Measurements from ENCODE around the gene KCNIP1.

The KCNIP1 gene

DNA sequence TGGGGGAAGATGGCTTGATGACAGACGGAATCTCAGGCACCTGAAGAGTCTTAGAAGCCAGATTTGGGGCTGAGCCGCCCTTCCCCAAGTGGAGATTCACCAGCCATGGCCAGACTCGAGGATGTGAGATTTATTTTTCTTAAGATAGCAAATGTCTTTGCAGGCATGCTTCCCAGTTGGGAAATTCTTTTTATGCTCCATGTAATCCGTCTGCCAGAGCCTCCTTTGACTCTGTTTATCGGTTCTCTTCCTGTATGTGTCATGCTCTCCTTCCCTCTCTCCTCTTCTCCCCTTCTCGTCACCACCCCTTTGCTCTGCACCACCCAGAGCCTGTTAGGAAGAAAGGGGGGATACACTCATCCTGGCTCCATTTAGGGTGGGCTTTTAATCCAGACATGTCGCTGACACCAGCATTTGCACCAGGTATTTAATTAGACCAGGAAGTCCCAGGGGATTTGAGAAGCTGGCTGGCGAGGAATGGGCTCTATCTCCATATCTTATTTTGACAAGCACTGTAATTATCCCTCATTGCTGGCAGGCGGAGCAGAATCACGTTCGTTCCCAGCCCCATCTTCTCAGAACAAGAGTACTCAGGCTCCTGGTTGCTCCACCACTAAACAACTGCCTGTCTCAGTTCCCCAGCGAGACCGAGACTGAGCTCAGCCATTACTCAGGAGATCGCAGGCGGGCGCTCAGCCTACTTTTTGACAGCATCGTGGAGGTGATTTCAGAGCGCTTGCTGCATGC lies 50.9 kb downstream of the KCNIP1 start:
- in situ Hi-C loops (cut with MboI; ENCODE audit: low pct_unique_long_range_greater_than_20kb, low sequenced_read_pairs) = no loop called here
- no peak for DNase-seq

DNA sequence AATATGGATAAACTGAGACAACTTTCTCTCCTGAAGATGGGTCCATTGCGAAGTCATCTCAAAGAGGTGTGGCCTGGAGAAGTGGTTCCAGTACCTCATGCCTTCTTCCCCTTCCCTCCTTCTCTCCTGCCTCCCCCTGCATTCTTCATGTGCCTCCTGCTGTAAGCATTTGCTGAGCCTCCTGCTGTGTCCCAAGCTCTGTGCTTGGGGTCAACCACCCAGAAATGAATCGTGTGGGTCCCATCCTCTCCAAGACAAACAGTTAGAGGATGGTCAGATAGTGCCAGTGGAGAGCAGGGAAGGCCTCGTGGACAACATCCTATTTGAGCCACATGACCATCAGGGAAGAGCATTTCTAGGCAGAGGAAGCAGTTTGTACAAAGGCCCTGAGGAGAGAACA lies 53.5 kb downstream of the KCNIP1 start:
- no peak for DNase-seq
- in situ Hi-C loops (cut with MboI; ENCODE audit: low pct_unique_long_range_greater_than_20kb, low sequenced_read_pairs) = no loop called here

DNA sequence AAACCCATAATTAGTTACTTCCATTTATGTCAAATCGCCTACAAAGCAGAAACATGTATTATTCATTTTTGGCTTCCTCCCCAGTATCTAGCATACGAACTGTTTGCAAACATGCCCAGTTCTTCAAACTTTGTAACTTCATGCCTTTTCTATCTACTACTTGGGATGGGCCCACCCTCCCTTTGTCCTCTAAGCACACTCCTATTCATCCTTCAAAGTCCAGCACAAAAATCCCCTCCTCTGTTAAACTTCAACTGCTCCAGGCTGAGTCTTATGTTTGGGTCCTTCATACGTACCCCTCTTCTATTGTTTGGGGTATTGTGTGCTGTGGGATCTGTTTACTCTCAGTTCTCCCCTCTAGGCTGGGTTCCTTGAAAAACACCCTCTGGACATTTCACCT lies 55.5 kb downstream of the KCNIP1 start:
- no peak for DNase-seq
- in situ Hi-C loops (cut with MboI; ENCODE audit: low pct_unique_long_range_greater_than_20kb, low sequenced_read_pairs) = no loop called here

DNA sequence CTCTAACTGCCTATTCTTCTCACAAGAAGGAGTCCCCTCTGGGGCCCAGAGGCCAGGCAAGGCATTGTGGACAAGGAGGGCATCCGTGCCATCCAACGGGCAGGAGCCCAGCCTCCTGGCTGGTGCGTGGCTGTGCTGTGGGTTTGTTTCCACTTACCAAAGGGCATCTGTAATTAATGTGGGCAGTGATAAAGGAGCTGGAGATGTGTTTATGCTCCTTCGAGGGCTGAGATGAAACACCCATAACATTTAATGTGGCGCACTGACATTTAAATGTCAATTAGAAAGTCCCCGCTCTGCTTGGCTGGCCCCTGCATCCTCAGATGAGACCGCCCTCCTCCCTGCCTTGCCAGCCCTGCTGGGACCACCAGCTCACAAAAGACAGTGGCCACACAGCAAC lies 57.1 kb downstream of the KCNIP1 start:
- in situ Hi-C loops (cut with MboI; ENCODE audit: low pct_unique_long_range_greater_than_20kb, low sequenced_read_pairs) = no loop called here

DNA sequence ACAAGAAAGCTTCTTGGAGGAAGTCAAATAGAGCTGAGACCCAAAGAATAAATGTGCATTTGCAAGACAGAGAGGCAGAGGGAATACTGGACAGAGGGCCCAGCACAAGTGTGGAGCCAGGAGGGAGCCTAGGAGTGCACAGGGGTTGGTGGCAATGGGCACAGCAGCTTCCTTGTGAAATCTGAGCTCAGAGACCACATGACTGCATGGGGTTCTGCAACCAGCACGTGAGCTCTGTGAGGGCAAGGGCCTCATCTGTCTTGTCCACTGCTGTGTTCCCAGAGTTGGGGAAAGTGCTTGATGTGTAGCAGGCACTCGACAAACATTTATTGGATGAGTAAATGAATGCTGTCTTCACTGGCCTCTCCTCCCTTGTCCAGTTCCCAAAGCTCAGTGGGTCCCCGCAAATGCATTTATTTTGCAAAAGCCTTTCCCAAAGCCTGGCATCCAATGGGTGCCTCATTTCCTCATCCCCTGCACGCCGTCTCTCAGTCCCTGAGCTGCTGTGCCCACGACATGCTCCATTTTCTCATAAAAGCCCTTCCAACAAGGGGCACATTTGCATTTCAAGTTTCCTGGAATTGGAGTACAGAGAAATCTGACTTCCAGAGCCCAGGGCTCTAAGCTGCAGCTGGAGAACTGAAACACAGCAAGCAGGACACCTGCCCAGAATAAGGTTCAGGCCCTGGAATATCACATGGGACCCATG lies 58.5 kb downstream of the KCNIP1 start:
- no peak for DNase-seq
- in situ Hi-C loops (cut with MboI; ENCODE audit: low pct_unique_long_range_greater_than_20kb, low sequenced_read_pairs) = no loop called here

More for the DNA sequence above, 57.1 kb downstream of the KCNIP1 start:
- DNase-seq = no peak

DNA sequence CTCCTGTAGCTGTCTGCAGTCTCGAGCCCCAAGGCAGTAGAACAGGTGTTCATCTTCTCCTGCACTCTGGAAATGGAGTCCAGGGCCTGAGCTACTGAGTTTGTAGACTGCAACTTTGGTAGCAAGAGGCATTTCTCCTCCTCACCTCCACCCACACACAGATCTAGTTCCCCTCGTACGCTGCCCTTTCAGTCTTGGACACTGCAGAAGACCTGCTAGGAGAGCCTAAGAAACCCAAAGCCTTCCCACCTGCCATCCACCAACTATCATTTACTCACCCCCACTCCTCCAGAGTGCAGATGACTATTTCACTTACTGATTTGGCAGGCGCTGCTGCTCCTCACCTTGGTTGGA lies 59.0 kb downstream of the KCNIP1 start:
- in situ Hi-C loops (cut with MboI; ENCODE audit: low pct_unique_long_range_greater_than_20kb, low sequenced_read_pairs) = no loop called here
- no peak for DNase-seq

DNA sequence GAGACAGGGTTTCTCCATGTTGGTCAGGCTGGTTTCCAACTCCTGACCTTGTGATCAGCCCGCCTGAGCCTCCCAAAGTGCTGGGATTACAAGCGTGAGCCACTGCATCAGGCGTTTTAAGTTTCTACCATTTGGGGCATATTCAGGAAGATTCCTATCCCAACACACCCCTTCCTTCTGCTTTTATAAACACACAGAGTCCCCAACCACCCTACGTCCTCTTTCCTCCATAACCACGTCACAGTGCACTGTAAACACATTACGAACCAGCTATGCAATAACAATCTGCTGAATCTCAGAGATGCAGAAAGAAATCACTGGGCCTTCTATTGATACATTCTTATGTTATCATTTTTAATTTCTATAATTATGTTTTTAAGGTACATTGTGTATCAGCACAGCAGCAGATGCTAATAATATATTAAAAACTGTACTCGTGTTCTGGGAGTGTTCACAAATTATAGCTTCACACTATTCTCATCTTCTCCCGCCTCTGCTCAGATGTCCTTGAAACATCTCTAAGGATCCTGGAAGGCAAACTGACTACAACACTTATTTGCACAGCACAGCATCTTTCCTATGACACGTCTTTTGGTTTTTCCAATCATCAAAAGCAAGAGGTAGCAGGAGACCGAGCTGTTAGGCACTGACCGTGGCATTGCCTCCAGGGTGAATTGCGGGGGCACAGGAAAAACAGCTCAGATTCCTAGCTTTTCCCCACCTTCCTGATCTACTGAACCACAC lies 60.2 kb downstream of the KCNIP1 start:
- in situ Hi-C loops (cut with MboI; ENCODE audit: low pct_unique_long_range_greater_than_20kb, low sequenced_read_pairs) = no loop called here
- no peak for DNase-seq

DNA sequence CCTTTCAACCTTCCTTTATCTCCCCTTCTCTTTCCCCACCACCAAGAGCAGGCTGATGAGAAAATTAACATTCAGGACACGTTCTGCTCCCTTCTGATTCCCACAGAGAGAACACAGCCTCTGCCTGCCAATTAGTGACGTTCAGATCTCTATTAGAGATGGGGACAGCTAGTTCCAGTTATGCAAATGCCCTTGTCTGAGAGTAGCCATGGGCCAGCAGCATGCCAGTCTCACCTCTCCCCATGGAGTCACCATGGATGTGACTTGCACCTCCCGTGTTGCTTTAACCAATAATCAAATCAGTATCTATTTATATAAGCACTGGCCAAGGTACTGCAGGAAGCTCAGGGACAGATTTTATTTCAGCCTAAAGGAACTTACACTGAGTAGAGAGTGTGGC lies 61.3 kb downstream of the KCNIP1 start:
- in situ Hi-C loops (cut with MboI; ENCODE audit: low pct_unique_long_range_greater_than_20kb, low sequenced_read_pairs) = no loop called here
- DNase-seq = no peak

DNA sequence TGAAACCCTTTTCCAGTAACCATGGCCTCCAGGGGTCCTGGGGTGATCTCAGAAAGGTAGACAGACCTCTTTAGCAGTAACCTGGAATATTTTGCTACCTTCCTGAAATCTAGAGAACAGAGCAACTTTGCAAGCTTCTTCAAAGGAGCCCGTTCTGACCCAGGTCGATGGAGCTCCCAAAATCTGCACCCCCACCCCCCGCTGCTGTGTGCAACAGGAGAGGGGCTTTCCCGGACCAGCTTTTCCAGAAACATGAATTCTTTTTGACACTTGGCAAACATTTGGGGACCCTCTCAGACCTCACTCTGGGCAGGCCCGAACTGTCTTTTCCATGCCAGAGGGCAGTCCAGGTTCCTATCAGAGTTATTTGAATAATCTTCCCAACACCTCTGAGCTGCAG lies 65.3 kb downstream of the KCNIP1 start:
- DNase-seq = no peak
- in situ Hi-C loops (cut with MboI; ENCODE audit: low pct_unique_long_range_greater_than_20kb, low sequenced_read_pairs) = no loop called here

DNA sequence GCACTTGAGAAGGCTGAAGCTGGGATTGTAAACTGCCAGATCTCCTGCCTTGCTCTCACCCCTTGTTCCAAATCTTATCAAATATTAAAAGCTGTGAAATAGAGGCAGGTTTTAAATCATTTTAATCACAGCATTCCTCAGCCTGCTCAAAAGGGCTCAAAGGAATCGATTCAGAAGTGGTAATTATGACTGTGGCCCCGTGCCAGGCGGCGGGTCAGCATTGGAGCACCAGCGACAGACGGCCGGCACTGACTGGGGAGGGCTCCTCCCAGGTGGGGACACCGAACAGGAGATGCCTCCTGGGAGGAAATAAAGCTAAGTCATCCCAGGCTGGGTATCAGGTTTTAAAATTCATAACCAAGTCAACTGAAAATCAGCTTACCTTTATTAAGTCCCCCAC lies 66.7 kb downstream of the KCNIP1 start:
- in situ Hi-C loops (cut with MboI; ENCODE audit: low pct_unique_long_range_greater_than_20kb, low sequenced_read_pairs) = no loop called here
- DNase-seq = no peak

DNA sequence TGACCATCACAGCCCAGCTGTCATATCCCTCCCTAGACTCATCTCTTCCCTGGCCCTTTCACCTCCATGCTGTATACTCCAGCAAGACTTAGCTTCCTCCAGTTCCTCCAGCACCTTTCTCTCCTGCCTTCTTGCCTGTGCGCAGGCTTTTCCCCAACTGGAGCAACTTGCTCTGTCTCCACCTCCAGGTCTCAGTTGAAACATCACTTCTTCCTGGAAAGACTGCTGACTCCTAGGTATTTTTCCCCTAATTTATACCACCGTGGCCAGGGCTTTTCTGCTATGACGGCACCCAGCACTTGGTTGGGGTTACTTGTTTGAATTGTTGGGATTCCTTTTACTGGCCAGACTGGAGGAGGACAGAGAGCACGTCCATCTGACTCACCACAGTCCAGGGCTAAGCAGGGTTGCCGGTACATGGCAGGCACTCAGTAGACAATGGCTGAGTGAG lies 67.5 kb downstream of the KCNIP1 start:
- DNase-seq = no peak

DNA sequence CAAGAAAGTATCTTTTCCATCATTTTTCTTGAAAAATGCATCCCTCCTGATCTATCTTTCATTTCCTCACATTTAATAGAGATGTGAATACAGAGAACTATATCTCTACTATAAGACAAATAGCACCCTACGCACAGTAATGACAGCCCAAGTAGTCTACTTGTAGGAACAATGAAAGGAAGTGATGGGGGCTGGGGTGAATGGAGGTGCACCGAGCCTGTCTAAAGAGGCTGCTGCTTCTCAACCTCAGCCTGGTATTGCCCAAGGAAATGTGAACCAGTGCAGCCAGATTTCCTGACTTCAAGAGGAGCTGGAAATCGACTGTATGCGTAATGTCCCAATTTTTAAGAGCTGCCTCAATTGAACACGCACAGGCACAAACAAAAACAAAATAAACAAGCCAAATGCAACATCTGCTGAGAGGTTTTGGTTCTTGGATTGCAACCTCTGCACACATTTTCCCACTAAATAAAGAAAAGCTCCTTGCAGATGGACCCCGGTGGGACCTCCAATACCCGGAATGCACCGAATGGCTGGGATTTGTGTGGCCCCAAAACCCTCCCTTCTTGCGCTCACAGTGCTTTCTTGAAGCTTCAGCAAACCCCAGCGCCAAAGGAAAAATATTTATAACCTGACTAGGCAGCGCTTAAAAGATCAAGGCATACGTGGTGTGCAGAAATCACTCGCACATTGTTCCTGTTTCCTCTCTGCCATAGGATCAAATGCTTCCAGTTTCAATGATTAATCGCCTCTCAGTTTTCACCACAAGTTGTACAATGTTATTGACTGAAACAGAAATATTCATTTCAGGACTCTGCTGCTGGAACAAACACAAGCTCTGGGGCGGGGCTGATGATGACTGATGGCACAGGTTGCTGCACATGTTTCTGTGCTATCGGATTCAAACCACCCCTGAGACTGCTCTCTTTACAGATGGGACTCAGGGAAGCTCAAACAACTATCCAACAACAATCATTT lies 68.3 kb downstream of the KCNIP1 start:
- in situ Hi-C loops (cut with MboI; ENCODE audit: low pct_unique_long_range_greater_than_20kb, low sequenced_read_pairs) = no loop called here
- no peak for DNase-seq

More for the DNA sequence above, 67.5 kb downstream of the KCNIP1 start:
- in situ Hi-C loops (cut with MboI; ENCODE audit: low pct_unique_long_range_greater_than_20kb, low sequenced_read_pairs) = no loop called here

DNA sequence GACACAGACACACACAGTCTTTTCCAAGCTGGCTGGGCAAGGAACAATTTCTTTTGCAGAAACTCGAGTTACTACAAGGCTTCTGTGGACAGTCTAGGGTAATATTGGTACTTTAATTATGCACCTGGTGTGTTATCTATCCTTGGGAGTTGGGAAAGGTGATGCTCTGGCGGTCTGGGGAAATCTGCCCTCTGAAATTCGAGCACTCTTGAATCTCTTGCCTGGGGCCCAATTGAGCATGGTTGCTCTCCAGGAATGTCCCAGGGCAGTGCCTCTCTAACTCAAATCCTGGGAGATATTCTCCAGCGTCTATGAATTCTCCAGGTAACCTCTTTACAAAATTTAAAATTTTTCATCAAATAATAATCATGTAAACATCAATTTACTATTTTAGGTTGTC lies 69.3 kb downstream of the KCNIP1 start:
- no peak for DNase-seq
- in situ Hi-C loops (cut with MboI; ENCODE audit: low pct_unique_long_range_greater_than_20kb, low sequenced_read_pairs) = no loop called here

DNA sequence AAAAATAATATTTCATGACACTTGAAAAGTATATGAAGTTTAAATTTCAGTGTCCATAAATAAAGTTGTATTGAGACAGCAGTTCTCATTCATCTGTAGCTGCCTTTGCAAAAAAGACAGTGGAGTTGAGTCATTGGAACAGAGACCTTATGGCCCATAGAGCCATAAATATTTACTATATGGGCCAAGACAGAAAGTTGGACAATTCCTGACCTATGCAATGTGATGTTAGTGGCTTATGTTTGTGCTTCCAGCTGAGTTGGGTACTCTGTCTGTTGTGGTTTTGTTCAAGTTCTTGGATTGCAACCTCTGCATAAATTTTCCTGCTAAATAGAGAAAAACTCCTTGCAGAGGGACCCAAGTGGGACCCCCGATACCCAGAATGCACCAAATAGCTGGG lies 69.8 kb downstream of the KCNIP1 start:
- no peak for DNase-seq
- in situ Hi-C loops (cut with MboI; ENCODE audit: low pct_unique_long_range_greater_than_20kb, low sequenced_read_pairs) = no loop called here

DNA sequence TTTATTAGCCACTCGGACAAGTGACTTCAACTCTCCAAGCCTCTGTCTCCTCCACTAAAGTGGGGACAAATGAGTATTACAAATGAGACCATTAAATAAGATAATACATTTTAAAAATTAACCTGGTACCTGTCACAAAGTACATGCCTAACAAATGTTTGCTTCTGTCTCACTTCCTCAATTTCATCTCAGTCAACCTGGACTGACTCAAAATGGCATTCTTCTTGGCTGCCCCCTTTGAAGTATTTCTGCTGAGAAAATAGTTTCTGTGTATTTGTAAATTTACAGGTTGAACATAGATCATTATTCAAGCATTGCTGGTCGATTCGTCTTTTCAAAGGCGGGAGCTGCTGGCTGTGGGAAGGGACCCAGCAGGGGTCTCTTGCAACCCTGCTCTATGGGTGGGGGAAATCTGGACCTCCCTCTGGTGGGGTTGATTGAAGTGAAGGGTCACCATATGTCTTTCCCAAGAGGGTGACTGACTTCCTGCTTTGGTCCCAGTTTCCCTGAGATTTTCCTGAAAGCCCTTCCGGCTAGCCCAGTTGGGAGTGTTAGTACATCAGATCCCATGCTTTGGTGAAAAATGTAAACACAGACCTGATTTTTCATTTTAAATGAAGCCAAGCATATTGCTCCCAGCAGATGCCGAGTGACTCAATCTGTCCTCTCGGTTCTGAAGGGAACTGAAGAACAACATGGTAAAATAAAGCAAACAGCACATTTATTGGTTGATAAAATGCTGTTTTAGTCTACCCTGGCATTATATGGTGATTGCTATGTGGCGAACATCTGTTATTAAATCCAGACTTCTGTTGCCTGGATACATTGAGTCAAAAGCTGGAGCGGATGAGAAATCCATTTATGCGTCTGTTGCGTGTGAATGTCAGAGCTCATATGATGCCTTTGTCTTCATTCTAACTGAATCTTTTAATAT lies 73.0 kb downstream of the KCNIP1 start:
- in situ Hi-C loops (cut with MboI; ENCODE audit: low pct_unique_long_range_greater_than_20kb, low sequenced_read_pairs) = no loop called here
- no peak for DNase-seq

DNA sequence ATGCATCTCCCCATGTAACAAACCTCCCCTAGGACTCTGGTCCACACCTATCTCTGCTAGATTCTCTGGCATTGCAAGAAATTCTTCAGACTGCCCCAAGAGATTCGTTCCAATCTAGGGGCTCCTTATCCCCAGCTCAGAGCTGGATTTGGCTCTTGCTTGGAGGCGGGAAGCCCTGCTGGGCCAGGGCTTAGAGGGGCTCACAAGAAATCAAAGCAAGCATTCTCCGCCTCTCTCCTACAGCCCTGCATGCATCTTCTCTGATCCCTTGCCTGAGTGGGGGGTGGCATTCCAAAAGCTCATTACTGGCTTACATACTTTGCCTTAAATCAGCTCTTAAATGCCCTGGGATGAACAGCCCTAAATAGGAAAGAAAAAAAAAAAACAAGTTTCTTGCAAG lies 75.8 kb downstream of the KCNIP1 start:
- in situ Hi-C loops (cut with MboI; ENCODE audit: low pct_unique_long_range_greater_than_20kb, low sequenced_read_pairs) = no loop called here

DNA sequence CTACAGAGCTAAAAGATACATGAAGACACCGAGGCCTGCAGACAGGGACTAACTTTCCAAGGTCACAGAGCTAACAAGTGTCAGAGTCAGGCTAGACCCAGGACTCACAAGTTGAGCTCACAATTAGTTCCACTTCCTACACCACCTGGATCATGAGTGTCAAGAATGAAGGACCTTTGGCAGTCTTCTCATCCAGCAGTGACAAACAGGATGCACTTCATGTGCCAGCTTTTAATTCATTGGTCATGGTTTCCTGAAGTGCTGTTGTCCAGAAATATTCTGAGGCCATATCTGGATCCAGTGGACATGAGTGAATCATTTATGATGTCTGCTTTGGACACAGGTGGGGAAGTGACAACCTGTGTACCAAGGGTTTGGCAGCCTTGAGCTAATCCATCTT lies 77.4 kb downstream of the KCNIP1 start:
- in situ Hi-C loops (cut with MboI; ENCODE audit: low pct_unique_long_range_greater_than_20kb, low sequenced_read_pairs) = no loop called here
- DNase-seq = no peak

More for the DNA sequence above, 75.8 kb downstream of the KCNIP1 start:
- no peak for DNase-seq

DNA sequence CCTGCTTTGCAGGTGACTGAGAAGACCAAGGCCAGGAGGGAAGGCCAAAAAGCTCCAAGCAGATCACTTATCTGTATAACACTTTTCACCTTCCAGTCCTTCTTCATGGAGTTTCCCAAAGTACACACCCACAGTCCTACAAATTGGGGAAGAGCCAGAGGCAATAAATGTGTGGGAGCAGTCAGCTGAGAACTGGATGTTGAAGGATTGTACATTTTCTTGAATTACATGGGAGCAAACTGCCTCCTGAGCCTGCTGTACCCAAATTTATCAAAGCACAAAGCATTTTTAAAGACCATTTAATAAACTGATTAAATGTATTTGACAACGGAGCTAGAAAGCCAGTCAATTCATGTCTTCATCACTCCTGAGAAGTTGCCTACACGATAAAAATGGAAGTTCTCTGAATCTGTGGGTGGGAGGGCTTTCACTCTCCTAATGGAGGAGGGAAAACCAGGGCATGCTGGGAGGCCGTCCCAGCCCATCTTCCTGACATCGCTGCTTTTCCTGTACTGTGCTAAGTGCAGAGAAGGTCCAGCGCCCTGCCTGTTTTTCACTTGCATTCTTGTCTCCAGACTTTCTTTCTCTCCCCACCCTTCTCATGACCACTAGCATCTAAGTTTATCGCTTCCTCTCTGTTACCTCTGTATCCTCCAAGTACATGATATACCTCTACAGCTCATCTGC lies 79.0 kb downstream of the KCNIP1 start:
- in situ Hi-C loops (cut with MboI; ENCODE audit: low pct_unique_long_range_greater_than_20kb, low sequenced_read_pairs) = no loop called here
- DNase-seq = no peak
